Activated CD8-positive, alpha-beta memory T cell treated with anti-CD3 and anti-CD28 coated beads, Interleukin-2, amount 50 U/mL, for 4 hours (primary cell): ENCODE measurements around the gene ZMIZ1.

Experiments
- DNase-seq: peaks from one replicate; pipeline ENCODE4 v3.0.0-alpha.2; 2020

Gene ZMIZ1, protein sequence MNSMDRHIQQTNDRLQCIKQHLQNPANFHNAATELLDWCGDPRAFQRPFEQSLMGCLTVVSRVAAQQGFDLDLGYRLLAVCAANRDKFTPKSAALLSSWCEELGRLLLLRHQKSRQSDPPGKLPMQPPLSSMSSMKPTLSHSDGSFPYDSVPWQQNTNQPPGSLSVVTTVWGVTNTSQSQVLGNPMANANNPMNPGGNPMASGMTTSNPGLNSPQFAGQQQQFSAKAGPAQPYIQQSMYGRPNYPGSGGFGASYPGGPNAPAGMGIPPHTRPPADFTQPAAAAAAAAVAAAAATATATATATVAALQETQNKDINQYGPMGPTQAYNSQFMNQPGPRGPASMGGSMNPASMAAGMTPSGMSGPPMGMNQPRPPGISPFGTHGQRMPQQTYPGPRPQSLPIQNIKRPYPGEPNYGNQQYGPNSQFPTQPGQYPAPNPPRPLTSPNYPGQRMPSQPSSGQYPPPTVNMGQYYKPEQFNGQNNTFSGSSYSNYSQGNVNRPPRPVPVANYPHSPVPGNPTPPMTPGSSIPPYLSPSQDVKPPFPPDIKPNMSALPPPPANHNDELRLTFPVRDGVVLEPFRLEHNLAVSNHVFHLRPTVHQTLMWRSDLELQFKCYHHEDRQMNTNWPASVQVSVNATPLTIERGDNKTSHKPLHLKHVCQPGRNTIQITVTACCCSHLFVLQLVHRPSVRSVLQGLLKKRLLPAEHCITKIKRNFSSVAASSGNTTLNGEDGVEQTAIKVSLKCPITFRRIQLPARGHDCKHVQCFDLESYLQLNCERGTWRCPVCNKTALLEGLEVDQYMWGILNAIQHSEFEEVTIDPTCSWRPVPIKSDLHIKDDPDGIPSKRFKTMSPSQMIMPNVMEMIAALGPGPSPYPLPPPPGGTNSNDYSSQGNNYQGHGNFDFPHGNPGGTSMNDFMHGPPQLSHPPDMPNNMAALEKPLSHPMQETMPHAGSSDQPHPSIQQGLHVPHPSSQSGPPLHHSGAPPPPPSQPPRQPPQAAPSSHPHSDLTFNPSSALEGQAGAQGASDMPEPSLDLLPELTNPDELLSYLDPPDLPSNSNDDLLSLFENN

DNA sequence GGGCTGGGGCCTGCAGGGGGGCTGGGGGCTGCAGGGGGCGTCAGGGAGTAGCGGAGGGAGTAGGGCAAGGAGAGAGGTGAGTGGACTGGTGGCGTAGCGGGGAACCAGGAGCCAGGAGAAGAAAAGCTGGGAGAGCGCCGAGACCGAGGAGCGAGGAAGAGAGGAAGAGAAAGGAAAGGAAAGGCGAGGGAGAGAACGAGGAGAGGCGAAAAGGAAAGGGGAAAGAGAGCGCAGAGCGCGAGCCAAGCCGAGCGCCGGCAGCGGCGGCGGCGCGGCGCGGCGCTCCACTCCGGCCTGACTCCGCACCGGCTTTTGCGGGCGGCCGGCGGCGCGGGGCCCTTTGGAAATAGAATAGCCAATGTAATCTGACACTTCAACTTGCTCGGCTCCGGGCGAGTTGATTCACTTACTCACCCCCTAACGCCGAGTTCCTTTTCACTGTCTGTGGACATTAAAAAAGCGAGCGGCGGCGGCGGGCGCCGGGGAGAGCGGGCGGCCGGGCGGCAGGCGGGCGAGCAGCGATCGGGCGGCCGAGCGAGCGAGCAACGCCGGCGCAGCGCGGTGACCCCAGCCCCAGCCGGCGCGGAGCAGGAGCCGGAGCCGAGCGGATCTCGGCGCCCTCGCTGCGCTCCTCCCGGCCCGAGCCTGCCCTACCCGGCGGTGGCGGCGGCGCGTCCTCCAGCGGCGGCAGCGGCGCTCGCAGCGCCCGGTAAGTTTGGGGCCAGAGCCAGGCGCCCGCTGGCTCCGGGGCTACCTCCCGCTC, at the start of gene ZMIZ1:
Gene ZMIZ1, plus strand, starts transcription at position 405 of the 763 bp plus-strand sequence. CDS start 132,667 bp downstream, outside the sequence.
- DNase-seq = peak; percentile 77

DNA sequence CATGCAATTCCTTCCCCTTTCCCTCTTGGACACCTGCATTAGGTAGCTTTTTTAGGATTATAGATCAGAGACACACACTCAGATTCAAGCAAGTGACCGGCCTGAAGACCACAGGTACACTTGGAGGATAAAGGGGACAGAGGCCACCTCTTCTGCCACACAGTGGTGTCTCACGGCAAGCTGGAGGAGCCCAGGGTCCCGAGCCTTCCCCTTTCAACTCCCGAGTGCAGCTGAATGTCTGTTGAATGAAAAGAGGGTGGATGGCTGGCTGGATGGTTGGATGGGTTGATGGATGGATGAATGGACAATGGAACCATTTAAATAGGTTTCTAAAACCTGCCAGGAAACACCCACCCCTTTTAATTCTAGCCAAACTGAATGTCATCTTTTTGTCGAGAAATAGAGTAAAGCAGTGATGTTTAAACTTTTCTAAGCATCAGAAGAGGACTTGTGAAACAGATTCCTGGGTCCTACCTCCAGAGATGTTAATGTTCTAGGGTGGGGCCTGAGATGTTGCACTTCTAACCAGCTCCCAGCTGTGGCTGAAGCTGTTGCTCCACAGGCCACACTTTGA, 49.2 kb upstream of the ZMIZ1 start:
- no peak for DNase-seq

DNA sequence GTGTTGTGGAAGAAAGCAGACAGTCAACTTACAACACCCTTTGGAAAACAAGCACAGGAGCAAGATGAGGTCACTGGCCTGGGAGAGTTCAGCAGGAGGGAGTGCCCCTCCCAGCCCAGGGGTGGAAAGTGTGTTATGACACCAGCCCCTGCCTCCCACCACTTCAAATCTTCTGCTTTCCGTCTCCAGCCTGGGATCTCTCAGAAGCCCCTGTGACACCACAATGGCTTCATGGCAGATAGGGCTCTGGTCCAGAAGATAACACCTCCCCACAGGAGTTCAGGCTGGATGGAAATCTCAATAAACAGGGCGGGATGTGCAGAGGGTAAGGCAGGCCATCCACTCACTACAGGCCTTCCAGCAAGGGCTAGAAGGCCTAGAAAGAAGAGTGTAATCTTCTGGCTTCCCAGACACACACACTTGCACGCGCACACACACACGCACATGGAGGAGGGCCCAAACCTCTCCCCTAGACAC, 48.7 kb upstream of the ZMIZ1 start:
- DNase-seq = no peak

DNA sequence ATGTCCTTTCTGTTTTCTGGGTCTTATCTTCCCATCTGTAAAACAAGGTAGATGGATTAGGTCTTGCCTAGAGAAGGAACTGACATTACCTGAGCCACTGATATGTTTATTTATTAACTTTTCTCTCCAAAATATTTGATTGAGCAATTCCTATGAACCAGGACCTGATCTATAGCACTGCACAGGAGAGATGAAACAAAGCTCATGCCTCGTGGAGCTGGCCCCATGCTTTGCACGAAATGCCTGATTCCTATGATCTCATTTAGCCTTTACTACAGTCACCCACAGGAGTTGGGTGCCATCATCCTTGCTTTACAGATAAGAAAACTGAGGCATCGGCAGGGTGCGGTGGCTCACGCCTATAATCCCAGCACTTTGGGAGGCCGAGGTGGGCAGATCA, 48.2 kb upstream of the ZMIZ1 start:
- no peak for DNase-seq

DNA sequence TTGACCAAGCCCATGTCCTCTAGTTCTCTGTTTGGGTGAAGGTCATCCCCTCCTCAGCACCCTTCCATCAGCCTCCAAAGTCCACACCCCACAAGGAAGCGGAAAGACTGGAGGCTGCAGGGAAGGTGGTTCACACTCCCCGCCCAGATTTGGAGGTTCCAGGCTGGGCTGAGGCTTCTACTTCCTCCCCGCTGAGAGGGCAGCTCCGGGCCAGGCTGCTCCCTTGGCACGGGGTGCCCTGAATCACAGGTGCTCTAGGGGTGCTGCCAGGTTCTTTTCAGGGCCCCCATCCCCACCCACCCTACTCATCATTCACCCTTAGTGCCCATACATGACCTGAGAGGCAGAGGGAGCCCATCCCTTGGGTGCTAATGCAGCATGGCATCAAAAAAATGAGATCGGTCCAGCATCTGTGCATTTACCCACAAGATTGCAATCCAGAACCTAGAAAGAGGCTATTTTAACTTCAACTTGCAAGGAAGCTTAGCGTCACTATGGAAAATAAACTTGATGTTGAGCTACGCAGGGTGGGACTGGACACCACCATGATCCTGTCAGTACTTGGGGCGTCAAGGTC, 47.3 kb upstream of the ZMIZ1 start:
- no peak for DNase-seq

DNA sequence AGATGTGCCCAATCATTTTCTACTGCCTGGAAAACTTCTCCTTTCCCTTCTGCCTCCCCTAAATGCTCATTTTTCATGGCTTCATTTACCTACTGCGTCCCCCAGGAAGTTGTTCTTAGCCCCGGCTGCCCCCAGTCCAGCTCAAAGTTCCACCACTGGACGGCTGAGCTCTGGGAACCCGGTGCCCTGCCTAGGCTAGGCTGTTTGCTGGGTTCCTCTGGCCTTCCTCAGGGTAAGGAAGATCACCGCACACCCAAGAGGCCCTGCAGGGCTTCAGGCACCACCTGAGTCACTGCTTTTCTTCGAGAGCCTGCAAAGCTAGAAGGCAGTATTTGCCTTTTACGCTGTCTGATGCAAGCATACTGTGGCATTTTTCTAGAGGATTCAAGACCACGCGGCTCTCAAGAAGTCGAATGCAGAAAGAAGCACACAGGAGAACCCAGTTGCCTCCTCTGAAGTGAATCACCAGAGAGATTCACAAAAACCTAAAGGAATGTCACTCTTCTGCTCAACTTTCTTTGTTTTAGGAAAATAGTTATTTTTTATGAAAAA, 46.7 kb upstream of the ZMIZ1 start:
- no peak for DNase-seq

DNA sequence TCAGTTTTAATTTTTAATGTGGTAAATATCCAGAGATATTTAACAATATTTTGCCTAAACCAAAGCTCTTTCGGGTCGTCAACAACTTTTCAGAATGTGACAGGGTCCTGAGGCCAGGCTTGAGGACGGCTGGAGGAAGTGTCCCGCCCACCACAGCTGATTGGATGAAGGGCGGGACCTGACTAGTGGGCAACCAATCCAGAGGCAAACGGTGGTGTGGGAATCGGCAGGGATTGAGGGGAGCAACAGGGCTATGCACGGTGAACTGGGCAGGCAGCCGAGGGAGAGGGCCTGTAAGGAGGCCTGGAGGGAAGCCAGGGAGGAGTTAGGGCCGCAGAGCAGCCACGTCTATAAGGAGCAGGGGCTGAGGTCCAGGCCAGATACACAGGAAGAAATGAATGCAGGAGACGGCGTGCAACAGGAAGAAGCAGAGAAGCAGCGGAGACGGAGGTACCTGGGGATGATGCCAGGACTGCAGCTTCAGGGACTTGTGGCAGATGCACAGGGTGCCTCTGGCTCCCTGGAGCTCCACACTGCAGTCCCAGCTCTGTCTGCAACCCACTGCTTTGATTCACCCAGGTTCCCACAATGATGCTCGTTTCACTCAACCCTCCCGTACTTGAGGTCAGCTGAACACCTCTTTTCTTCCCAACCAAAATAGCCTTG, 46.1 kb upstream of the ZMIZ1 start:
- no peak for DNase-seq

DNA sequence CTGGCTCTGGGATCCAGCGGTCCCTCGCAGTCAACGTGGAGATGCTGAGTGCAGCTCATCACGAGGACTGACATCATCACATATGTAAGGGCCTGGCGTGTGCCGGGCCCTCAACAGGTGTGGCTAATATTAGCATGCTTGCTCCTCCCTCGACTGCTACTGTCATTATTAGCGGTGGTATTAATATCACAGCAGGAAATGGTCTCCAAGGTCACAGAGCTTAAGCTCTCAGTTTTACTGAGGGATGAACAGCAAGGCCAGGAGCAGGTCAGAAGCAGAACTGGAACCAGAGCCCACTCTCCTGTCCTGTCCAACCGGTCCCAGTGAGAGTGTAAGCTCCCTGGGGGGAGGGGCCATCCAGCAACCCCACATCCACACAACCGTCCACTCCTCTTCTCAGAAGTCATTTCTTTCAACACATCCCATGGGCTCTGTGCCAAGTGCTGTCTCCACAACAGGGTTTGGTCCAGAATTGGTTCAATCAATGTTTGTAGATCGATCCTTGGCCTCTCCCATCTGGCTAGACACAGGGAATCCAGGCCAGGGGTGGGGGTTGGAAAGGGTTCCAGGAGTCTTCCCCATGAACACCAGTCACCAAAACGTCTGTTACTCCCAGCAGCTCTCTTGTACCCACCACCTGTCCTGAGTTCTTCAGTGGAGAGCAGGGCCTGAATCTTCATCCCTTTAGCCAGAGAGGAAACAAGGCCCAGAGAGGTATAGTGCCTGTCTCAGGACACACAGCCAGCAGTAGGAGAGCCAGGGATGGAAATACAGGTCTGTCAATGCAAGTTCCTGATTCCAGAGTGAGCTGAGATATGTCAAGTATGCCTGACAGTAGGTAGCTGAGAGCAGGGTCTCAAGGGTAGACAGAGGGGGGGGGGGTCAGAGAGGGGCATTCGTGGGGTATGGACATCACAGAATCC, 45.3 kb upstream of the ZMIZ1 start:
- DNase-seq = no peak

DNA sequence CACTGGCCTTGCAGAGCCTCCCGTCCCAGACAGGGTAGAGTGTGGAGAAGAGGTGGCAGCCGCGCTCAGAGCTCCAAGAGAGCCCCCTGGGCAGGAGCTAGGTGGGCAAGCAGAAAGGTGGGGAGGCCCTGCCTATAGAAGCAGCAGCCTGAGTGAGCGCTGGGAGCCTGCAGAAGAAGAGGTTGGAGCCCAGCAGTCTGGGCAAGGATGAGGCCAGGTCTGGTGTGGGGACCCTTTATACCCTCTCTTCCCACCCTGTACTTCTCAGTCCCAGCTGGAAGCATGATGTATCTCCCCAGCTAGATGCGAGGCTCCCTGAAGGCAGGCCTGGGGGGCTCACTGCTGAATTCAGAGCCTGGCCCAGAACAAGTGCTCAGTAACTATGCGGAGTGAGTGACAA, 44.5 kb upstream of the ZMIZ1 start:
- no peak for DNase-seq

DNA sequence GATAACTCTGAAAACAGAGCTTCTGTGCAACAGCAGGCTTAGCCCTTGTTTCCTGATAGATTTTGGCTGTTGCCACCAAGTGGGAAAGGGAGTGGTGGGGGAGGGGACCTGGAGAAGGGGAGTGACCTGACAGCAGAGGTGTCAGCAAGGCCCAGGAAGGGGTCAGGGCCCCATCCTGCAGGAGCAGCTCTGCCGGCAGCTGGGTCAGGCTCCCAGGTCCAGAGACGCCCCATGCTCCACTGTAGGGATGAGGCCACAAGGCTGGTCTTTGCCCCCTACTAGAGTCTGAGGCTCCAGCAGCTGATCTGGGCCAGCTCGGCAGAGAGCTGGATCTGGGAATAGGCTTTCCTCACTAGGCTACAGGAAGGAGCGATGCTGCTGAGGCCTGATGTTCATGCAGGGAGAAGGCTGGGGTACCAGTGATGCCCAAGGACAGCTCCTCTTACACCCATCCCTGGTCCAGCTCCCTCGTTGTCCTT, 44.0 kb upstream of the ZMIZ1 start:
- no peak for DNase-seq

DNA sequence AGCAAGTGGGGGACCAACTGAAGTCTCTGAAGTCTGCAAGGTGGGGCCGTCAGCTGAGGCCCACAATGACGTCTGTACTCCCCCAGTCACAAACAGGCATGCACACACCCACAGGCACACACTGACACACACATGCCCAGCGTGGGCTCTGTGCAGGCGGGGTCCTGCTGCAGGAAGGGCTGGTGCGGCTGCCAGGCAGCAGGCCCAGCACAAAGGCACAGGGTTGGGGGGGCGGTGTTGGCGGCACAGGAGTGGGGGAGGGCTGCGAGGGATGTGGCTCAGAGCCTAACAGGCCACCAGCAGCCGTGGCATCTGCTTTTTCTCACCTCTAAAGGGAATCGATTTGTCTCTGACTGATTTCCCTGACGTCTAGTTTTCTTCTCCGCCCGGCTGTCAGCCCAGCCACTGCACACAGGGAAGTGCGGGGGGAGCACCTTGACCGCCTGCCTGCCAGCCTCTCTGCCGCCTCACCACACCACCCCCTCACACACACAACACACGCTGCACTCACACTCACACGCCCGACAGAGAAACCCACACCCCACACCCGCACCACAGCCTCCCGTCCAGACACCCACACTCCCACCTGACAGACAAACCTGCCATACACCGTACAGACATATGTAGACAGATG, 43.5 kb upstream of the ZMIZ1 start:
- DNase-seq = peak; percentile 58

DNA sequence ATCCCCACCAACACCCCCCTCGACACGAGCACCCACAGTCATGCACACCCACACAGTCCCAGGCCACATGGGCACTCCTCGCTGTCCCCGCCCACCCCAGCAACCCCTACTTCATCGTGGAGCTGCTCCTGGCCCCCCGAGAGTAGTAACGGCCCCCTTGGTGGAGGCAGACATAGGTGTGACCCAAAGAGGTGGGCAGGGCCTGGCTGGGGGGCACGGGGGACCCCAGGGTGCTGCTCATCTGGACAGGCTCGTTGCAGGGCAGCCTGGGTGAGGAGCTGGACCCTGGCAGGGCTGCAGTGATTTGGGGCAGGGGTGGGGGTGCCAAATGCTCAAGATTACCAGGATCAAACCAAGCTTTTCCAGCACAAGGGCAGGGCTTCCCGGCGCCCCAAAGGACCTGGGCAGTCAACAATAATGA, 42.4 kb upstream of the ZMIZ1 start:
- DNase-seq = no peak

DNA sequence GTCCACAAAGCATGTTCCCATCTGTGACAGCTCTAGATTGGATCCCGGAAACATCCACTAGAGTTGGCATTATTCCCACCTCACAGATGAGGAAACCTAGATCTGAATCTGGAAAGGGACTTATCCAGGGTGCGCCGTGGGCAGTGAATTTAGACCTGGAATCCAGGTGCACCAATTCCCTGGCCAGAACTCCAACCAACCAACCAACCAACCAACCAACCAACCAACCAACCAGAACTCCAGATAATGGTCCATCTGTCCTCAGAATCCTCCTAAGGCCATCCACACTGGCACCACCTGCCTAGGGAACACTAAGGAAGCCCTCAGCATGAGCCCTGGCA, 42.0 kb upstream of the ZMIZ1 start:
- DNase-seq = no peak

DNA sequence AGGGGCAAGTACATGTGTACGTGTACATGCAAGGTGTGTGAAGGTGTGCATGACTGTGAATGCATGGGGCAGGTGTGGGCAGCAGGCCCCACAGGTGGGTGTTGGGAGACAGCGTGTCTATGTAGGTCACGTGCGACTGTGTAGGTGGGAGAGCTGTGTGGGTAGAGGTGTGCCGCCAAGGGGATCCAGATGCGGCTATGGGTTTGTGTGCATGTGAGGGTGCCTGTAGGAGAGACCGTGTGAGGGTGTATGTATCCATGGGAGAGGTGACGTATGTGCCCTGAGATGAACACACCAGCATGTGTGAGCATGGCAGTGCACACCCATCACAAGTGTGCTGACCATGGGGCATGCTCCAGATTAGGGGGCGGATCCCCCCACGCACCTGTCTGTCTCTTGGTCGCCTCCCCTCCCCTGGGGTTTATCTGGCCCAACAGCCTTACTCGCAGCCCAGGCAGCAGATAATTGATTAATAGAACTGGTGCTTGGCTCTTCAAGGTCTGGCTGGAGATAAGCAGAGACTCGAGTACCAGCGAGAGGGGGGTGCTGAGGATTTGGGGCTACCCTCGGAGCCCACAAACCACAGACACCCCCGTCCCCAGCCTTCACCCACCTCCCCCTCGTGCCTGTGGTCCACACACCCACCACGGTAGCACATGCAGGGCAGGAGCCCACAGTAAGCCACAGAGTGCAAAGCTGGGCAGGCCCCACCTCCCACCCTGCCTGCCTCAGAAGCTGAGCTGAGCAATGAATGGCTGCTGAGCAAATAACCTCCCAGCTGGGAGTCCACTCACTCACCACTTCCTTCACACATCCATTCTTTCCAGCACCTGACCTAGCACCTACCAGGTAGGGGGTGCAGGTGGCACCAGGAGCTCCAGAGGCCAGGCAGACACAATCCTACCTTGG, 41.4 kb upstream of the ZMIZ1 start:
- peak; percentile 53 for DNase-seq

DNA sequence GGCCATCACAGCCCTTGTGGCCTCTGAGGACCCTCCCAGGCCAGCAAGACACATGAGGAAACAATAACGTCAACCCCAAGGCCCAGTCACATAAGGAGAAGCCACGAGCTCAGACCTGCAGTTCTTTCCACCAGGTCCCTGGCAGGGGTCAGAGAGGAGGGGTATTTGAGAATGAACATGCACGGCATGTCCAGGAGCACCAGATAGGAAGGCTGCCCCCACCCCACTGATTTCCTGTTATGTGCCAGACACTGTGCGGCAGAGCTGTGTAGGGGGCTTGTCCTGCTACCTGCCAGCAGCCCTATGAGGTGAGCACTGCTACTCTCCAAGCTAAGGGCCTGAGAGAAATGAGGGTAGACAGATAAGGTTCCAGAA, 40.7 kb upstream of the ZMIZ1 start:
- no peak for DNase-seq

DNA sequence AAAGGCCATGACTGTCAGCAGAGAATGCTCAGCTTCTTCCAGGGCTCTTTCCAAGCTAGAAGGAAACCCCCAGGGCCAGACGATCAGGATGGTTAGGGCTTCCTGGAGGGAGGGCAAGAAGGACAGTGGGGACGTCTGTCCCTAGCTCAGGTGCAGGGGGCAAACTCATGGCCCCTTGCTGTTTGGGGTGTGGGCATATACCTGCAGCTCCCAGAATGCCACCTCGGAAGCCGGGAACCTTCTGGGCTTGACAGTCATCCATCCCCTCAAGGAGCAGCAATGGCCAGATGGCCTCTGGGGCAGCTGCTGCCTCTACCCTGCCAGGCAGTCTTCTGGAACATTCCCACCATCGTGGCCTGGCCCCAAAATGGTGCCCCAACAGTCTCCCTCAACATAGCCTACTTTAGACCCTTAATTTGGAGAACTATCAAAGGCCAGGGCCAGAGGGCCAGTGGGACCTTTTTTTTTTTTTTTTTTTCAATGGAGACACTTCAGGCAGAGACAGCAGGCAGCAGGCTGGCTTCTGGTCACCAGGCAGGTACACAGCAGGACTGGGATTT, 40.2 kb upstream of the ZMIZ1 start:
- DNase-seq = no peak

DNA sequence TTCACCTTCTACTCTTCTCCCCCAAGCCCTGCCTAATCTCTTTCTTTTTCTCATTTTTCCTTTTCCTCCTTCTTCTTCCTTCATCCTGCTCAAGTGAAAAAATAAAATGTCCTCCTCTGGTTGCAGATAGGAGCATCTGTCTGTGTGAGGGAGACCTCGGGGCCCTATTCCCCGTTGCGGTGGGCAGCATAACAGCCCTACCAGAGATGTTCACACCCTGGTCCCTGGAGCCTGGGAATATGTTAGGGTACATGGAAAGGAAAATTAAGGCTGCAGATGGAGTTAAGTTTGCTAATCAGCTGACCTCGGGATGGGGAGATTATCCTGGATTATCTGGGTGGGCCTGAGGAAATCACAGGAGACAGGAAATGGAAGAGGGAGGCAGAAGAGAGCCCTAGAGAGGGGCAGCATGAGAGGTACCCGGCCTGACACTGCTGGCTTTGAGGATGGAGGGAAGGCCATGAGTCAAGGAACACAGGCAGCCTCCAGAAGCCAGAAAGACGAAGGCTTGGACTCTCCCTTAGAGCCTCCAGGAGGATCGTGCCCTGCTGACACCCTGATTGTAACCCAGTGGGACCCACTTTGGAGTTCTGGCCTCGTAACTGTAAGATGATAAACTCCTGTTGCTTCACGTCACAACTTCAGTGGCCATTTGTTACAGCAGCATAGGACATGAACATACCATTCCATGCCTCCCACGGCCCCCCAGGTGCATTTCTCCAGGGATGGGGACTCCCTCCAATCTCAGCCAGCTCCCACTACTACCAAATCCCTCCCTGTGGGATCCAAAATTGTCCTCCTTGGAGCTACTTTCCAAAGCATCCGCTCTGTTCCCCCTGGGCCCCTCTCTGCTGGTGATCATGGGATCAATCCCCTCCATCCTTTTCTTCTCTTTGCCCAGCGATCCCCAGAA, 39.0 kb upstream of the ZMIZ1 start:
- no peak for DNase-seq
